Kidney (tissue), 14 donors: ENCODE results near the gene GRID1. TPM values are rescaled to one million over a fixed set of nuclear protein-coding genes. Genes with fewer than 3 reads are reported as not detected.

Experiments
- DNase-seq, 5 donors: peaks; one replicate each; pipeline ENCODE4 v3.0.0-alpha.2; 2013 to 2020
- FAIRE-seq: peaks from 2 replicates; lab custom pipeline; 2012; peaks lifted over from hg19 to GRCh38; lab: Jason Lieb, UNC
- H3K27ac ChIP-seq, 2 donors: one replicate each; pipeline ENCODE4 v1.7.0; 2013; ENCODE audit warnings: low read depth in 2 of 2, low read length in 2 of 2, inconsistent platforms in 1 of 2
- H3K27me3 ChIP-seq: one replicate; pipeline ENCODE4 v1.7.1; 2013; ENCODE audit warnings: low read length, inconsistent platforms; ENCODE audit not compliant: control insufficient read depth, insufficient read depth
- H3K36me3 ChIP-seq, 3 donors: one replicate each; pipeline versions ENCODE4 v1.7.0 to v1.7.1; 2013; ENCODE audit warnings: low read length in 3 of 3, control low read depth in 1 of 3, inconsistent platforms in 1 of 3; ENCODE audit not compliant: insufficient read depth in 3 of 3, control insufficient read depth in 2 of 3
- H3K4me1 ChIP-seq, 3 donors: one replicate each; pipeline versions ENCODE4 v1.7.0 to v1.7.1; 2013; ENCODE audit warnings: low read length in 3 of 3, inconsistent platforms in 1 of 3, low read depth in 1 of 3; ENCODE audit not compliant: control insufficient read depth in 2 of 3, insufficient read depth in 2 of 3
- H3K4me3 ChIP-seq, 3 donors: one replicate each; pipeline versions ENCODE4 v1.7.0 to v1.8.1; 2013; ENCODE audit warnings: low read length in 3 of 3, control low read depth in 1 of 3, inconsistent platforms in 1 of 3
- H3K9ac ChIP-seq, 3 donors: one replicate each; pipeline versions ENCODE4 v1.7.0 to v1.7.1; 2013; ENCODE audit warnings: low read length in 3 of 3, control low read depth in 1 of 3, inconsistent platforms in 1 of 3
- H3K9me3 ChIP-seq, 3 donors: one replicate each; pipeline versions ENCODE4 v1.7.0 to v1.7.1; 2013; ENCODE audit warnings: low read length in 3 of 3, control low read depth in 1 of 3, inconsistent platforms in 1 of 3; ENCODE audit not compliant: control insufficient read depth in 2 of 3, insufficient read depth in 1 of 3
- intact Hi-C: fragments of 100-400 bp; cut with DNase I; formaldehyde crosslinking; loops from one replicate; pipeline ENCODE4 v1.11.1; 2022
- polyA plus RNA-seq: library from polyadenylated mRNA; stranded (reverse); fragments of 350-450 nt; fragmentation: Illumina TruSeq; extraction: RNeasy Lipid Tissue Mini Kit (QIAGEN cat#74804); gene quantifications from one replicate; pipeline ENCODE4 v1.2.3, GENCODE V29; 2014; ENCODE audit warnings: low read depth, low replicate concordance; ENCODE audit not compliant: insufficient read depth
- total RNA-seq: library from RNA; stranded (reverse); fragmentation: NEBNext Ultra II Directional; extraction: Animal tissue kit (Norgen Biotek cat#: 25700); gene quantifications from one replicate; pipeline ENCODE4 v1.2.1, GENCODE V29; 2021
- TF ChIP-seq, protein P1 (sequence below): IDR thresholded peaks from 3 replicates; pipeline ENCODE4 v1.5.1; 2012; ENCODE audit warnings: mild to moderate bottlenecking, moderate library complexity, borderline replicate concordance; ENCODE audit not compliant: insufficient read depth; ENCODE audit errors: extremely low read depth
- donor health status: control.
- donor health status: control.
- donor health status: control.
- donor health status: control.
- donor health status: control.
- donor health status: DM: yes; HTN: yes; CAD: no.
- donor health status: Normal renal cell carcinoma (clear cell type).

GRID1 gene
- total and polyA plus RNA-seq, 2 donors from 2014 or later = 0.37 to 1.4 TPM

DNA sequence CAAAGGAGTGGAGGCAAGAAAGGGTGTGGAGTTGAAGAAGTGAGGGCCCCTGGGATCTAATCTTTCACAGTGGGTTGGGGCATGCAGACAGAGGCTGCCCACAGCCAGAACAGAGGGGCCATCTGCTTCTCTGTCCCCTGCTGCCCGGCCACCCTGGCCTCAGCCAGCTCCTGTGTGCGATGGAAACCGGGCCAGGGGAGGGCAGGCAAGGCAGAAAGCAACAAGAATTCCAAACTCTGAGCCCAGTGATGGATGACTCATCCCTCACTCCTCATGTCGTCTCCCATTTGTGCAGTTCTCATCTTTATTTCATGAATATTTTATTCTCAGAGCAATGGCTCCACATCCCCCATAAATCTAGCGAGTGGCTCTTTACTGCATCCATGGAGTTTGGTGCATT is 757.1 kb downstream of the GRID1 start:
- TF ChIP-seq, protein P1, sequence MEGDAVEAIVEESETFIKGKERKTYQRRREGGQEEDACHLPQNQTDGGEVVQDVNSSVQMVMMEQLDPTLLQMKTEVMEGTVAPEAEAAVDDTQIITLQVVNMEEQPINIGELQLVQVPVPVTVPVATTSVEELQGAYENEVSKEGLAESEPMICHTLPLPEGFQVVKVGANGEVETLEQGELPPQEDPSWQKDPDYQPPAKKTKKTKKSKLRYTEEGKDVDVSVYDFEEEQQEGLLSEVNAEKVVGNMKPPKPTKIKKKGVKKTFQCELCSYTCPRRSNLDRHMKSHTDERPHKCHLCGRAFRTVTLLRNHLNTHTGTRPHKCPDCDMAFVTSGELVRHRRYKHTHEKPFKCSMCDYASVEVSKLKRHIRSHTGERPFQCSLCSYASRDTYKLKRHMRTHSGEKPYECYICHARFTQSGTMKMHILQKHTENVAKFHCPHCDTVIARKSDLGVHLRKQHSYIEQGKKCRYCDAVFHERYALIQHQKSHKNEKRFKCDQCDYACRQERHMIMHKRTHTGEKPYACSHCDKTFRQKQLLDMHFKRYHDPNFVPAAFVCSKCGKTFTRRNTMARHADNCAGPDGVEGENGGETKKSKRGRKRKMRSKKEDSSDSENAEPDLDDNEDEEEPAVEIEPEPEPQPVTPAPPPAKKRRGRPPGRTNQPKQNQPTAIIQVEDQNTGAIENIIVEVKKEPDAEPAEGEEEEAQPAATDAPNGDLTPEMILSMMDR = no peak
- Histone ChIP-seq H3K36me3 (no peaks in the 10 kb centered on the region), H3K27ac (no peak overlapping the region), H3K4me1 (no peaks in the 10 kb centered on the region), H3K4me3 (no peak overlapping the region), H3K9me3 (no peaks in the 10 kb centered on the region), H3K9ac (no peak overlapping the region), H3K27me3 (no peaks in the 10 kb centered on the region)
- FAIRE-seq = no peak
- peak in 1 of 5 donors; percentile 6 for DNase-seq
- intact Hi-C loops = no loop called here

DNA sequence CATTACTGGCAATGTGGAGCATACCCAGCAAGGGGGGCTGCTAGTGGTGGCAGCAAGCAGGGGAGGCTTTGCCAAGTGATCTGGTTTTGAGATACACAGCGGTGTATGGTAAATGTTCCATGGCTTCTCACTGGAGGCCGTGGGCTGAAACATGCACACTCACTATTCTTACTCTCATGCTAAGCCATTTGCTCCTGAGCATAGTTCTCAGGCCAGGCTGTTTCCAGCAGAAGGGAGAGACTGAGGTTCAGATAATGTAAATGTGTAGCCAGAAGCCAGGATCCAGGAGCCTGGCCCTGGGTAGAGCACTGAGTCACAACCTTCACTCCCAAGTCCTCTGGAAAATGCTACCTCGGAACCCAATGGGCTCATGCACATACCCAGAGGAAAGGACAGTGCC is 757.9 kb downstream of the GRID1 start:
- FAIRE-seq = no peak
- intact Hi-C loops = no loop called here
- Histone ChIP-seq H3K9ac (no peak overlapping the region), H3K27ac (no peak overlapping the region), H3K4me3 (no peak overlapping the region), H3K4me1 (no peaks in the 10 kb centered on the region), H3K36me3 (no peaks in the 10 kb centered on the region), H3K9me3 (no peaks in the 10 kb centered on the region), H3K27me3 (no peaks in the 10 kb centered on the region)
- DNase-seq = peak in 1 of 5 donors; percentile 2
- TF ChIP-seq, protein P1 = no peak

DNA sequence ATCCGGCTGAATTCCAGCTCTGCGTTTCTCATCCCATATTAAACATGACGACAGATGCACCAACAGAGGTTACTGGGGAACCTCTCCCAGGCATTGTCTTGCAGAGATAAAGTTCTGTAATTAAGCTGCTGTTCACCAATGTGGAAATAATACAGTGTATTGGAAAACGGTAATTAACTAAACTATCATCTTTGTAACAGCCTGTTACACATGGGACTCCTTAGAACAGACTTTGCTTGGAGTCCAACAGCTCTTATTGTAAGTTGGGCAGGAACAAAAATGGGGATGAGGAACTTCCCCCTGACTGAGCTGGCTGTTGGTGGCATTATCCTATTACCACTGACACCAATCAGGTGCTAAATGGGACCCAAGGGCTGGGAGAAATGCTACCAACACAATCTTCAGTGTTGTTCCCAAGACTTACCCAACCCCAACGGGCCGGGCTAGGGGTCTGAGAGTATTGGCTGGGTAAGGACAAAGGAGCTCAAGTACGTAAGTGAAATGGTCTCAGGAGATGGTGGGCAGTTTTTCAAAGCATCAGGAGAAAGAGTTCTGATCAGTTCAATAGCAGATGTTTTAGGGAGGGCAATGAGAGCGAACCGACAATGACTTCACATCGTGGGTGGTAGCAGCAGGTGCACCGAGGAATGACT is 759.4 kb downstream of the GRID1 start:
- no peaks in the 10 kb centered on the region for H3K27me3 ChIP-seq
- no peak for FAIRE-seq
- intact Hi-C loops = no loop called here
- no peak overlapping the region for H3K4me3 ChIP-seq
- no peaks in the 10 kb centered on the region for H3K9me3 ChIP-seq
- no peaks in the 10 kb centered on the region for H3K4me1 ChIP-seq
- DNase-seq = no peak
- no peak overlapping the region for H3K9ac ChIP-seq
- TF ChIP-seq, protein P1 = no peak
- no peak overlapping the region for H3K27ac ChIP-seq
- H3K36me3 ChIP-seq = no peaks in the 10 kb centered on the region

DNA sequence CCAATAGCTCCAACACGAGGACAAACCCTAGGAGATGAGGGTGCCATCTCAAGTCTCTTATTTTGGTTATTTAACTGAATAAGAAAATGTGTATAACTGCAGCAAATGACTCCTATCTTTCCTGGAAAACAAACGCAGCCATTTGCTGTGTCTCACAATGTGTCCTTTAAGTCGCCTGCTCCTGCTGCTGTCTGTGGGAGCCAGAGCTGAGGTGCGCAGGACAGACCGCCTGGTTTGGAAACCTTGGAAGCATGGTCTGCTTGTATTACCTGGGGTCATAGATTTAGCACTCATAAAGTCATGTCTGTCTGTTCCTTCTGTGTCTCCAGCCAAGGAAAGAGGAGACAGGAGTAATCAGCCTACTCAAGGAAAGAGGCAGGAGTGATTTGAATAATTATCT is 760.2 kb downstream of the GRID1 start:
- Histone ChIP-seq H3K36me3 (no peaks in the 10 kb centered on the region), H3K4me1 (no peaks in the 10 kb centered on the region), H3K27ac (no peak overlapping the region), H3K9me3 (no peaks in the 10 kb centered on the region), H3K9ac (no peak overlapping the region), H3K27me3 (no peaks in the 10 kb centered on the region), H3K4me3 (no peak overlapping the region)
- no peak for FAIRE-seq
- TF ChIP-seq, protein P1 = no peak
- intact Hi-C loops = no loop called here
- DNase-seq = peak in 1 of 5 donors; percentile 2
